Esophagus muscularis mucosa (tissue), 4 donors: ENCODE data around the gene PRR29. TPM values are rescaled to one million over a fixed set of nuclear protein-coding genes. Genes with fewer than 3 reads are reported as not detected.
"Not testable (repeated sequence)": the region's sequence is repeated elsewhere in the genome, so short reads cannot be mapped to it uniquely, and the experiment has no call there.

ENCODE experiments used
- DNase-seq: peaks from one replicate; pipeline ENCODE4 v3.0.0-alpha.2; 2017; ENCODE audit errors: extremely low spot score
- H3K27ac ChIP-seq, 4 donors: fragments of 200-600 bp; sonication (generic); replicated peaks in 1 of 4; 1 replicate in 3 of 4; 2 replicates in 1 of 4; pipeline ENCODE4 v1.5.1; 2016 to 2019; ENCODE audit warnings: mild to moderate bottlenecking in 1 of 4
- H3K27me3 ChIP-seq, 4 donors: fragments of 200-600 bp; sonication (generic); one replicate each; pipeline versions ENCODE4 v1.5.1 to v1.6.0; 2016 to 2019
- H3K36me3 ChIP-seq, 4 donors: fragments of 200-600 bp; sonication (generic); one replicate each; pipeline ENCODE4 v1.5.1; 2016 to 2019
- H3K4me1 ChIP-seq, 4 donors: fragments of 200-600 bp; sonication (generic); one replicate each; pipeline ENCODE4 v1.5.1; 2016 to 2019
- H3K4me3 ChIP-seq, 4 donors: fragments of 200-600 bp; sonication (generic); 1 replicate in 2 of 4; 2 replicates in 2 of 4; pipeline ENCODE4 v1.5.1; 2016 to 2019; ENCODE audit warnings: mild to moderate bottlenecking in 4 of 4, moderate library complexity in 1 of 4
- H3K9me3 ChIP-seq, 4 donors: fragments of 200-600 bp; sonication (generic); 1 replicate in 3 of 4; 2 replicates in 1 of 4; pipeline ENCODE4 v1.5.1; 2016 to 2019
- CTCF ChIP-seq, 3 experiments: fragments of 200-600 bp in 2 of 3; fragments of 450-650 bp in 1 of 3; sonication (generic) in 2 of 3; IDR thresholded peaks; one replicate each; pipeline ENCODE4 v1.5.1; 2017 to 2019; ENCODE audit warnings: antibody characterized with exemption in 3 of 3, mild to moderate bottlenecking in 2 of 3, moderate library complexity in 1 of 3
- EP300 ChIP-seq: sonication (generic); formaldehyde crosslinking; IDR thresholded peaks from one replicate; pipeline ENCODE4 v1.6.1; 2017; ENCODE audit warnings: antibody characterized with exemption
- POLR2A ChIP-seq: fragments of 450-650 bp; IDR thresholded peaks from one replicate; pipeline ENCODE4 v1.6.1; 2017; ENCODE audit warnings: antibody characterized with exemption, moderate library complexity, mild to moderate bottlenecking, low read depth
- POLR2AphosphoS5 ChIP-seq, 2 donors: sonication (generic); formaldehyde crosslinking; IDR thresholded peaks; one replicate each; pipeline ENCODE4 v1.6.1; 2017; ENCODE audit warnings: antibody characterized with exemption in 2 of 2
- WGBS: methylation state at CpG from one replicate; pipeline ENCODE4 v1.1.5; 2018; 5-methylcytosine and 5-hydroxymethylcytosine counted together
- intact Hi-C: fragments of 100-400 bp; cut with DNase I; formaldehyde crosslinking; loops from one replicate; pipeline ENCODE4 v1.15.1; 2023
- total RNA-seq, 4 donors: library from RNA; depleted of rRNA; stranded (reverse); fragments of >200 nt; gene quantifications; one replicate each; pipeline versions ENCODE4 v1.1.0 to v1.2.1, GENCODE V29; 2016

The PRR29 gene
- total RNA-seq, 4 donors from 2014 or later: 0.23 to 0.42 (median 0.39) TPM; not detected in 1

- no peak overlapping the region for H3K4me3 ChIP-seq
- WGBS: 61% methylated on average over 3 of the region's 3 CpGs
- peaks cover 4 to 11% (median 11%) of the 10 kb centered on the region in 4 donors for H3K4me1 ChIP-seq
- no peaks in the 10 kb centered on the region for H3K36me3 ChIP-seq
- peaks cover 0 to 18% (median 0%) of the 10 kb centered on the region in 4 donors for H3K27me3 ChIP-seq
- no peak overlapping the region for H3K27ac ChIP-seq
- no peak for DNase-seq
- peaks cover 0 to 3% (median under 1%) of the 10 kb centered on the region in 4 donors for H3K9me3 ChIP-seq
- intact Hi-C loops: no loop called here
- no peak for TF ChIP-seq CTCF (IDR thresholded peaks at IDR 0.05)
- TF ChIP-seq EP300: no peak
- no peak for TF ChIP-seq POLR2A
- TF ChIP-seq POLR2AphosphoS5 (IDR thresholded peaks at IDR 0.05): no peak
Observed at GRCh38 chr17:63976702-63977101, 21.4 kb upstream of the PRR29 start.

DNA sequence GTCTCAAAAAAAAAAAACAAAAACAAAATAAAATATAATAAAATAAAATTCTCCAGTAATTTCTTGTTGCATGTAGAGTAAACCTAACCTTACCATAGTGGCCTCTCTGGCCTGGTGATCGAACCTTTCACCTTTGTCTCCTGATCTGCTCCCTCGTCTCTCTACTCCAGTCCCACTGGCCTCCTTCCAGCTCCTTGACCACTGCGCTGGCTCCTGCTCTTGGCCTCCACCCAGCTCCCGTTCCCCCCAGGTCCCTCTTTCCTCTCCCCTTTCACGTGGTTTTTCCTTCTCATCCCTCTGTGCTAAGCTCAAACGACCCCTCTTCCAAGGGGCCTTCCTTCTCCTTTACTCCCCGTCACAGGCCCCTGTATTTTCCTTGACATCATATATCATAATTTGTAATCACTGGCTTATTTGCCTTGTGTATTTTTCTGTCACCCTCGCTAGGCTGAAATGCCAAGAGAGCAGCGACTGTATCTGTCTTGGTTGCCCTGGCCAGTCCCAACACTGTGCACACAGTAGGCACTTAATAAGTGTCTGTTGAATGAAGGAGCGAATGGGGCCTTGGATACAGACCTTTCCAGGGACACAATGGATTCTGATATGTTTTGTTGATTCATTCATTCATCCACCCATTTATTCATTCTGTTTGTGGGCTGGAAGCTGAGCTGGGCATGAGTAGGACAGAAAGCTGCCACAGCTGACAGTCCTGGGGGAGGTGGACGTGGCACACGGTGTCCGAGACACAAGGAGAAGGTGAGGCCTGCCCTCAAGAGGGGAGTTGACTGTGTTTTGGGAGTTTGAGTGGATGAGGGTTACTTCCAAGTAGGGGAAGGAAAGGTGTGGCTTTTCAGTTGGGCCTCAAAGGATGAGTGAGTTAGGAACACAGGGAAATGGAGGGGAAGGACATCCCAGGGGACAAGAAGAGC, 19.6 kb upstream of the PRR29 start:
- H3K27me3 ChIP-seq: peaks cover 0 to 11% (median 0%) of the 10 kb centered on the region in 4 donors
- intact Hi-C loops: no loop called here
- peaks cover 12 to 19% (median 18%) of the 10 kb centered on the region in 4 donors for H3K4me1 ChIP-seq
- TF ChIP-seq POLR2A (no peak), CTCF (IDR thresholded peaks at IDR 0.05) (no peak), POLR2AphosphoS5 (IDR thresholded peaks at IDR 0.05) (no peak), EP300 (no peak)
- peaks cover 0 to 9% (median 6%) of the 10 kb centered on the region in 4 donors for H3K9me3 ChIP-seq
- no peak overlapping the region for H3K27ac ChIP-seq
- no peak overlapping the region for H3K4me3 ChIP-seq
- no peak for DNase-seq
- WGBS: 84% methylated on average over 13 of the region's 13 CpGs
- no peaks in the 10 kb centered on the region for H3K36me3 ChIP-seq

- intact Hi-C loops, DNase-seq, H3K36me3 ChIP-seq, H3K4me3 ChIP-seq, H3K9me3 ChIP-seq, H3K27me3 ChIP-seq: not testable (repeated sequence)
- Histone ChIP-seq H3K4me1 (peaks cover 36 to 55% (median 50%) of the 10 kb centered on the region in 4 donors), H3K27ac (peak overlapping the region in 3 of 4 donors; percentile 25 to 64 (median 57))
- 89% methylated on average over 2 of the region's 2 CpGs for WGBS
Observed at GRCh38 chr17:63982641-63983040, 15.5 kb upstream of the PRR29 start.

GRCh38 chr17:63983320-63983719, 14.8 kb upstream of the PRR29 start:
- 26% methylated on average over 6 of the region's 7 CpGs for WGBS
- intact Hi-C loops: no loop called here

More at GRCh38 chr17:63983320-63983719, 14.8 kb upstream of the PRR29 start:
- H3K36me3 ChIP-seq: no peaks in the 10 kb centered on the region
- no peak for DNase-seq
- no peak overlapping the region for H3K4me3 ChIP-seq
- H3K27me3 ChIP-seq: peaks cover 0 to 8% (median 0%) of the 10 kb centered on the region in 4 donors
- H3K9me3 ChIP-seq: peaks cover 0 to 9% (median 6%) of the 10 kb centered on the region in 4 donors
- TF ChIP-seq CTCF (IDR thresholded peaks at IDR 0.05) (no peak), POLR2AphosphoS5 (IDR thresholded peaks at IDR 0.05) (peak in 1 of 2 donors; percentile 15)
- H3K4me1 ChIP-seq: peaks cover 38 to 58% (median 53%) of the 10 kb centered on the region in 4 donors
- peak overlapping the region; percentile 25 to 64 (median 46) for H3K27ac ChIP-seq
